HepG2 (cell line): ENCODE measurements around the gene ZNF17. TPM values are rescaled to one million over a fixed set of nuclear protein-coding genes. Genes with fewer than 3 reads are reported as not detected.

Source experiments
- ATAC-seq: fragments of 200-7000 bp; cut with Tn5 transposase; 3 replicates; pipeline ENCODE4 v1.9.1; 2020; ENCODE audit warnings: mild to moderate bottlenecking, moderate library complexity
- BruUV-seq: library from RNA; stranded (reverse); fragments of 400-500 nt; replicated peaks from 2 replicates; lab custom pipeline; 2021; lab: Mats Ljungman, UMichigan
- CTCF ChIA-PET: fragments of 300-600 bp; formaldehyde crosslinking; extraction: SDS; loops from one replicate; lab custom pipeline; 2021; ENCODE audit warnings: low total read pairs, inconsistent platforms, low intra/inter-chr PET ratio; lab: Yijun Ruan, JAX
- POLR2A ChIA-PET: fragments of 350-600 bp; sonication (Branson Sonifier 250); formaldehyde crosslinking; loops from one replicate; lab custom pipeline; 2020; ENCODE audit warnings: antibody characterized with exemption, inconsistent platforms; lab: Yijun Ruan, JAX
- DNase-seq: peaks from one replicate; pipeline ENCODE4 v3.0.0-alpha.2; 2015; ENCODE audit warnings: low spot score
- FAIRE-seq: peaks from 3 replicates; lab custom pipeline; 2011; peaks lifted over from hg19 to GRCh38; lab: Jason Lieb, UNC
- H2AFZ ChIP-seq: one replicate; pipeline ENCODE4 v1.6.1; 2011; ENCODE audit warnings: low read length, inconsistent platforms
- H3K27ac ChIP-seq: fragments of 300-600 bp; 3 replicates; pipeline ENCODE4 v1.8.0; 2011; ENCODE audit warnings: mixed run types, mild to moderate bottlenecking, mixed read lengths, low read length, inconsistent platforms; ENCODE audit not compliant: insufficient read depth; ENCODE audit errors: extremely low read length
- H3K27me3 ChIP-seq, 2 experiments: fragments of 200-600 bp in 1 of 2; 2 replicates in 1 of 2; 3 replicates in 1 of 2; pipeline versions ENCODE4 v1.6.0 to v1.8.0; 2011; ENCODE audit warnings: low read length in 2 of 2, mild to moderate bottlenecking in 2 of 2, moderate library complexity in 2 of 2, inconsistent platforms in 1 of 2; ENCODE audit not compliant: insufficient read depth in 2 of 2, control insufficient read depth in 1 of 2
- H3K36me3 ChIP-seq, 2 experiments: fragments of 200-600 bp in 1 of 2; replicated peaks in 1 of 2; 2 replicates in 1 of 2; 3 replicates in 1 of 2; pipeline versions ENCODE4 v1.5.1 to v1.8.0; 2011; ENCODE audit warnings: low read length in 2 of 2, inconsistent platforms in 1 of 2; ENCODE audit not compliant: insufficient read depth in 2 of 2, control insufficient read depth in 1 of 2
- H3K4me1 ChIP-seq: 2 replicates; pipeline ENCODE4 v1.5.1; 2012; ENCODE audit warnings: low read length, inconsistent platforms; ENCODE audit not compliant: insufficient read depth
- H3K4me2 ChIP-seq: 2 replicates; pipeline ENCODE4 v1.6.0; 2011; ENCODE audit warnings: low read depth, low read length, inconsistent platforms
- H3K4me3 ChIP-seq, 3 experiments: fragments of 200-600 bp in 1 of 3; sonication (generic), shearing (Covaris generic) in 1 of 3; replicated peaks in 1 of 3; 2 replicates each; pipeline ENCODE4 v1.5.1; 2011 to 2016; ENCODE audit warnings: low read length in 3 of 3, inconsistent platforms in 2 of 3, low read depth in 2 of 3, mild to moderate bottlenecking in 2 of 3, control low read depth in 1 of 3, mixed read lengths in 1 of 3; ENCODE audit not compliant: insufficient read depth in 1 of 3
- H3K79me2 ChIP-seq: one replicate; pipeline ENCODE4 v1.6.1; 2011; ENCODE audit warnings: low read length, inconsistent platforms; ENCODE audit not compliant: insufficient read depth
- H3K9ac ChIP-seq: 2 replicates; pipeline ENCODE4 v1.6.0; 2011; ENCODE audit warnings: mild to moderate bottlenecking, low read depth, low read length, inconsistent platforms; ENCODE audit not compliant: insufficient read depth
- H3K9me3 ChIP-seq: 2 replicates; pipeline ENCODE4 v1.5.1; 2012; ENCODE audit warnings: mild to moderate bottlenecking, low read length
- H4K20me1 ChIP-seq: 2 replicates; pipeline ENCODE4 v1.6.0; 2011; ENCODE audit warnings: inconsistent platforms, mild to moderate bottlenecking, low read length, moderate library complexity; ENCODE audit not compliant: insufficient read depth
- ARID3A ChIP-seq: IDR thresholded peaks from 2 replicates; pipeline ENCODE4 v1.6.1; 2012; ENCODE audit warnings: low read depth, low read length, improper control_type of control experiment
- EHMT2 ChIP-seq: fragments of 200-600 bp; sonication (generic); IDR thresholded peaks from 2 replicates; pipeline ENCODE4 v1.7.0; 2017; ENCODE audit warnings: antibody characterized with exemption, low read depth, low read length, borderline replicate concordance
- FOXM1 ChIP-seq: sonication (generic); formaldehyde crosslinking; IDR thresholded peaks from 2 replicates; pipeline ENCODE4 v1.5.0; 2020; ENCODE audit warnings: missing genetic modification reagents
- GTF3A ChIP-seq: sonication (generic); formaldehyde crosslinking; conservative IDR thresholded peaks from 2 replicates; pipeline ENCODE4 v1.4.0; 2020; ENCODE audit warnings: mild to moderate bottlenecking, missing genetic modification reagents
- KLF16 ChIP-seq, 2 experiments: sonication (generic) in 1 of 2; formaldehyde crosslinking in 1 of 2; IDR thresholded peaks; 2 replicates each; pipeline versions ENCODE4 v1.6.1 to v1.8.0; 2016 to 2023; ENCODE audit warnings: missing genetic modification reagents in 2 of 2, missing compliant biosample characterization in 1 of 2
- MATR3 ChIP-seq: sonication (generic); formaldehyde crosslinking; IDR thresholded peaks from 2 replicates; pipeline ENCODE4 v1.4.0; 2020; ENCODE audit warnings: missing genetic modification reagents
- NPAS2 ChIP-seq: sonication (generic); formaldehyde crosslinking; IDR thresholded peaks from 2 replicates; pipeline ENCODE4 v1.8.0; 2022; ENCODE audit warnings: mild to moderate bottlenecking, missing genetic modification reagents, borderline replicate concordance
- SIN3B ChIP-seq: fragments of 150-350 bp; IDR thresholded peaks from 2 replicates; pipeline ENCODE4 v1.6.1; 2014; ENCODE audit warnings: low read length
- SP5 ChIP-seq: IDR thresholded peaks from 2 replicates; pipeline ENCODE4 v1.6.1; 2016; ENCODE audit warnings: low read depth, borderline replicate concordance
- TOPORS ChIP-seq: sonication (generic); formaldehyde crosslinking; IDR thresholded peaks from 2 replicates; pipeline ENCODE4 v1.8.0; 2023; ENCODE audit warnings: mild to moderate bottlenecking, missing genetic modification reagents
- ZKSCAN8 ChIP-seq: IDR thresholded peaks from 2 replicates; pipeline ENCODE4 v1.6.1; 2016; ENCODE audit warnings: borderline replicate concordance, missing genetic modification reagents, missing compliant biosample characterization
- ZNF260 ChIP-seq: sonication (generic); formaldehyde crosslinking; IDR thresholded peaks from 2 replicates; pipeline ENCODE4 v1.4.0; 2020; ENCODE audit warnings: missing genetic modification reagents, low read depth, mild to moderate bottlenecking, borderline replicate concordance
- ZNF556 ChIP-seq: sonication (generic); formaldehyde crosslinking; IDR thresholded peaks from 2 replicates; pipeline ENCODE4 v1.4.0; 2020; ENCODE audit warnings: mild to moderate bottlenecking, missing genetic modification reagents, borderline replicate concordance
- ZNF713 ChIP-seq: sonication (generic); formaldehyde crosslinking; IDR thresholded peaks from 2 replicates; pipeline ENCODE4 v1.4.0; 2020; ENCODE audit warnings: mild to moderate bottlenecking, missing genetic modification reagents
- WGBS: methylation state at CpG from one replicate; pipeline ENCODE4 v1.1.6; 2017; ENCODE audit warnings: low lambda C conversion rate; 5-methylcytosine and 5-hydroxymethylcytosine counted together
- in situ Hi-C: cut with HindIII; loops from 2 replicates; pipeline ENCODE4 v1.10.0; 2017; ENCODE audit warnings: low pct_unique_long_range_greater_than_20kb; ENCODE audit not compliant: extremely low pct_ligation_motif_present
- intact Hi-C: fragments of 100-400 bp; cut with micrococcal nuclease; formaldehyde crosslinking; loops from one replicate; pipeline ENCODE4 v1.10.0; 2022; ENCODE audit not compliant: unreplicated experiment
- polyA plus RNA-seq, 8 experiments: library from polyadenylated mRNA; depleted of rRNA in 3 of 8; stranded (reverse) in 7 of 8; unstranded in 1 of 8; fragments of >200 nt; fragmentation: Illumina TruSeq in 4 of 8; extraction: Trizol in 4 of 8; gene quantifications; 2 replicates each; pipeline versions ENCODE4 v1.2.1 to v1.2.3, GENCODE V29; 2011 to 2016; ENCODE audit warnings: low read depth in 4 of 8, missing spikeins in 1 of 8, mixed read lengths in 1 of 8; ENCODE audit not compliant: insufficient read depth in 1 of 8
- total RNA-seq, 5 experiments: library from RNA; depleted of rRNA; stranded (reverse); fragments of >200 nt; fragmentation: Illumina TruSeq; extraction: Trizol; gene quantifications; 2 replicates each; pipeline ENCODE4 v1.2.3, GENCODE V29; 2016; ENCODE audit warnings: low read depth in 1 of 5

Gene ZNF17
- total and polyA plus RNA-seq, 2 of the 13 experiments (the other 11 are each of a cell fraction or from before 2014, with no cell fraction given): 3.7 to 10.1 TPM

- Histone ChIP-seq H3K27me3 (no peaks in the 10 kb centered on the region), H3K9me3 (no peaks in the 10 kb centered on the region), H3K4me3 (no peak overlapping the region), H3K27ac (no peak overlapping the region), H2AFZ (no peak overlapping the region), H3K4me1 (peaks cover 13% of the 10 kb centered on the region; the same call in 1 of the 2 replicates), H3K4me2 (no peak overlapping the region), H3K36me3 (no peaks in the 10 kb centered on the region), H4K20me1 (no peaks in the 10 kb centered on the region; the same call in 1 of the 2 replicates), H3K9ac (no peak overlapping the region), H3K79me2 (peaks cover 8% of the 10 kb centered on the region)
- FAIRE-seq (no peak), ATAC-seq (no peak), DNase-seq (no peak)
- CTCF ChIA-PET: no interaction called here
- BruUV-seq: no TSS peak
- WGBS: 98% methylated on average over 2 of the region's 2 CpGs
- TF ChIP-seq ZNF713 (CRISPR knock-in tag) (no peak), FOXM1 (CRISPR knock-in tag) (no peak), MATR3 (CRISPR knock-in tag) (no peak), ZNF260 (CRISPR knock-in tag) (no peak), GTF3A (CRISPR knock-in tag) (no peak), SP5 (CRISPR knock-in tag) (no peak), ZKSCAN8 (CRISPR knock-in tag) (no peak), SIN3B (no peak), EHMT2 (no peak), TOPORS (CRISPR knock-in tag) (no peak), KLF16 (CRISPR knock-in tag; IDR thresholded peaks at IDR 0.05) (no peak), ZNF556 (CRISPR knock-in tag) (no peak), NPAS2 (CRISPR knock-in tag) (no peak), ARID3A (no peak)
- POLR2A ChIA-PET: no interaction called here
- intact Hi-C loops (no loop called here), in situ Hi-C loops (no loop called here)
These were observed 44.2 kb upstream of the ZNF17 start for GRCh38 chr19:57366776-57367175.
